HK-2 (cell line): ENCODE data around the gene SECTM1.

Source experiments
- DNase-seq: peaks from one replicate; pipeline ENCODE4 v3.0.0-alpha.2; 2018; ENCODE audit not compliant: unreplicated experiment

SECTM1 gene

DNA sequence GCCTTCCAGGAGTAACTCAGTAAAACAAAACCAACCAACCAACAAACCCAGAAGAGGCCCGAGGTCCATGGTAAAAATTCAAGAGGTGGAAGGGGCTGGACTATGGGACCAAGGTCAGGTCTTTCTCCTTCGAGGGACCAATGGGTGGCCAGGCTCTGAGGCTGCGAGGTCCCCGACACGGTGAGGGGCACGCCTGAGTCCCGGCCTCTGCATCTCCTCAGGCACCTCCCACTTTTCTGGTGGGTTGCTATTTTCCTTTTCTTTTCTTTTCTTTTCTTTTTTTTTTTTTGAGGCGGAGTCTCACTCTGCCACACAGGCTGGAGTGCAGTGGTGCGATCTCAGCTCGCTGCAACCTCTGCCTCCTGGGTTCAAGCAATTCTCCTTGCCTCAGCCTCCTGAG lies 34.1 kb downstream of the SECTM1 start:
- no peak for DNase-seq

DNA sequence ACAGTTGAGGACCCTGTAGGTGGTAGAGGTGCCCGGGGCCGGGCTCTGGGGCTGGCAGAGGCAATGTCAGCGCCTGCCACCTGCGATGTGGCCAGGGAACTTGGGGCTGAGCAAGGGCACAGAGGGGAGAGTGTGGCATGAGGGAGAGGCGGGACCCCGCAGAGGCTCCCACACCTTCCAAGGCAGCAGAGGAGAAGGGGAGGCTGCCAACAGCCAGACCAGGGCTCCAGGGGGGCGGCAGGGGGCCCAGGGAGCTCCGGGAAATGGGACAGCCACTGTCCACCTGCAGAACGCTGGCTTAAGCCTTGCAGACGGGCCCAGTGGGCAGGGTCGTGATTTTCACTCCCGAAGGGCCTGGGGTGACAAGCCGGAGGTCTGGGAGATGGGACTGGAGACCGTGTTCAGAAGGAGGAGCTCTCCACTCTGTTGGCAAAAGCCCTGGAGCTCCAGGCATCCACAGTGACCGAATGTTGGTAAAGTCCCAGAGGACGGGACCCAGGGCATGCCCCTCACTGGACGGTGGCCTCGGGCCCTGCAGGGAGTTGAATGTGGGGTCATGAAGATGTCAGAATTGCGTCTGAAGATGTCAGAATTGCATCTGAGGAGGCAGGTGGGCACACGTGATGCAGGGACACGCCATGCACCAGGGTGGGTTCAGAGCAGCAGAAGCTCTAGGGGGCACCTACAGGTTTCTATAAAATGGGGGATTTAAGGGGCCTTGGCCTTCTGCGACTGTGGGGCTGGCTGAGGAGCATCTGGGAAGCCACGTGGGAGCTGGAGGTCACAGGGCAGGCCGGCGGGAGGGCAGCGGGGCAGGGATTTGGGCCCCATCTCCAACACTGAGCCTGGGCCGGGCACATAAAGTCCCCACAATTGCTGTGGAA lies 34.8 kb downstream of the SECTM1 start:
- DNase-seq: no peak

DNA sequence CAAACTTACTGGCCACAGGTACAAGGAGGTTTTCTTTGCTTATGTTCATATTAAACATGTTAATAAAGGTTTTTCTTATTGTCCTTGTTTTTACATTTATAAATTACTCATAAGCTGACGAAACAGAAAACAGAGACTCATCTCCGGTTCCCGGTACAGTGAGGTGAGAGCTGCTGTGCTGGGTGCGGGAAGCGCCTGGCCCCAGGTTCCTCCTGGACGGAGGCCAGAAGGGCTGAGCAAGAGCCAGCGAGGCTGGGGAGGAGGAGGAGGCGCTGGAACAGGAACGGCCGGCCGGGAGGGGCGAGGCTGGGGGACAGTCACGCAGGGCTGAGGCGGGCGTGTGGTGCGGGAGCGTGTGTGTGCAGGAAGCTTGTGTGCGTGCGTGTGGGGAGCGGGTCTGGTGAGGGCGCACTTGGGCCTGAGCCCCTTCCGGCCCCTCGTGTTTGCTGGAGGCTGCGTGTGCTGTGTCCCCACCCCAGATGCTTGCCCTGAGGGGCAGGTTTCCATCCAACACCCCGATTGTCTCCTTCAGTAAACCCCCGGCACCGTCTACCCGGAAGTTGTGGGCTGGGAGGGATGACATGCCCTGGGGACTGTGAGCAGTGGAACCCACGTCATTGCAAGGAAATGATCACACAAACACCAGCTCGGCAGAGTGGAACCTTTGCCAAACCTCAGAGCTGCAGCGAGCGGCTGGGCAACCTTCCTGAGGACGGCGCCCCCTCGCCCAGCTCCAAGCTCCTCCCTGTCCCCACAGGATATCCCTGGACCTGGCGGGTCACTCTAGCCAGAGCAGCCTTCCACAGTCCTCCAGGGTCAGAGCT lies 35.6 kb downstream of the SECTM1 start:
- peak; percentile 87 for DNase-seq

DNA sequence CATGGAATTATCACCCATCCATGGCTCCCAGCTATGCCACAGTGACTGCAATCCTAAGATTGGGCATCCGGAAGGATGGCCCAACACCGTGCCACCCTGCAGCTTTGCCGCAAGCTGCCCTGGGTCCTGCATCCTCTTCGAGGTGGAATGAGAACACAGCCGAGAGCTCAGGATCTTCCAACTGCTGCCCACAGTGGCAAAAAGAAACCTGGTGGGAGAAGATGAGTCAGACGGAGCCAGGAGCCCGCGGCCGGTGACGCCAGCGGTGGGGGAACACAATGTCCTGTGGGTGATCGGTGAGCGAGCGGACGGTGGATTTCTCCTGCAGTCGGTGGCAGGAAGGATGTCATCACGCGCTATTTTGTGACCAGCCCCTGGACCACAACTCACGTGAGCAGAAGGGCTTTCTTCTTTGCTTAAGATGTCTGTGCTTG lies 36.3 kb downstream of the SECTM1 start:
- peak; percentile 87 for DNase-seq

DNA sequence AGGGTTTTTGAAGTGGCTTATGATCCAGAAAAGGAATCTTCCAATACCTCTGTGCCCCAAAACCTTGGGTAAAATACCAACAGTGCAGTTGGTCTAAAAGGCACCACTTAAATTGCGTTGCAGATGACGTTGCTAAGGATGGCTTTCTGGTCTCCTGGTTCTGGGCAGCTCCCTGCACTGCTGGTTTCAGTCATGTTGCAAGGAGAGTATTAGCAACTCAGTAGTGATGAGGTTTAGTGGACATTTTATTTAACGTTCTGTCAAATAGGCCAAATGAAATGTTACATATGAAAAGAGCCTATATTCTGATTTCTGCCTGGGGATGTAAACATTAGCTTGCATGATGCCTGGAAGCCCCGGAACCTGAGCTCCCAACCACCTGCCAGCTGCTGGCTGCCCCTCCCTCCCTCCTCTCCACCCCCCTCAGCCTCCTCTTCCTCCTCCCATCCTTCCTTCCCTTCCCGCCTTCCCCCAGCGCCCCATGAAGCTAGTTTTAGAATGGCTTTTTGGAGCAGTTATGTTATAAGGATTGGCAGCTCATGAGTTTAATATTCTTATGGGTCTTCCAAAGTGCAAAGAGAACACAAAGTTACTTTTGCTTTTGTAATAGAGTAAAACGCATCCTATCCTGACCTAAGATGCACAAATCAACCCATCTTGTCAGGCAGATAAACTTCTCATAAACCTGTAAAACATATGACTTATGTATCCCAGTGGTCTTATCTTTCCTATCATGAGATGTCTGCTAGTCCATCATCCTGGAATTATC lies 36.9 kb downstream of the SECTM1 start:
- no peak for DNase-seq

DNA sequence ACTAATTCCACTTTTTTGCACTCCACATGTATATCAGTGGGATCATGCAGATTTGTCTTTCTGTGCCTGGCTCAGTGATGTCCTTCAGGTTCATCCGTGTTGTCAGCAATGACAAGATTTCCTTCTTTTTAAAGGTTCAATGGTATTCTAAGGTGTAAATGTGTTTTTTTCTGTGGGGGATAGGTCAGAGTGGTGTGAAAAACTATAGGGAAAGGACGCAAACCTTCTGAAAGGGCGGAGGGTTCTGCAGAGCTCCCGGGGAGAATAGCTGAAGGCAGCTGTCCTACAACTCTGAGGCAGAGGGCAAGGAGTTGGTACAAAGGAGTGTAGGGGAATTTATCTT lies 38.1 kb downstream of the SECTM1 start:
- DNase-seq: no peak

DNA sequence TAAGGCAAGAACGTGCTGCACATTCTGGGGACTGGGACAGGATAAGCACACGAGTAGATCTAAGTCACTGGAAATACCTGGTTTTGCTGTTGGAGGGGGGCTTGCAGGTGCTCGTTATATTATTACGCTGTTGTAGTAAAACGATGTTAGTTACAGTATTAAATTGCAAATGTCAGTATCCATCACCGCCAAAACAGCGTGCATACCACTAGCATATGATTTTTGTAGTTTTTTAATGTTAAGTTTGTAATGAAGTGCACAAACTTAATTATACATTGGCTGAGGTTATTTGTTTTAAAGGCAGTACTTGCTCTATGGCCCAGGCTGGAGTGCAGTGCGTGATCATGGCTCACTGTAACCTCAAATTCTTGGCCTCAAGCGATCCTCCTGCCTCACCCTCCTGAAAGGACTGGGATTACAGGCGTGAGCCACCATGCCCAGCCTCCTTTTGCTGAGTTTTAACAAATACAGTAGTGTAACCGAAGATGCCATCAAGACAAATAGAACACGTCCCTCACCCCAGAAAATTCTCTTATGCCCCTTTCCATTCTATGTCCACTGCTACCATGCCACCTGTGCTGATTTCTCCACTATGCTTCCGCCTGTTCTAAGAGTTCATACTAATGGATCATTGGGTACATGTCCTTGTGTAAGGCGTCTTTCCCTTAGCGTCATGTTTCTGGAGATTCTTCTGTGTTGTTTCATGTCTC lies 39.3 kb downstream of the SECTM1 start:
- no peak for DNase-seq

DNA sequence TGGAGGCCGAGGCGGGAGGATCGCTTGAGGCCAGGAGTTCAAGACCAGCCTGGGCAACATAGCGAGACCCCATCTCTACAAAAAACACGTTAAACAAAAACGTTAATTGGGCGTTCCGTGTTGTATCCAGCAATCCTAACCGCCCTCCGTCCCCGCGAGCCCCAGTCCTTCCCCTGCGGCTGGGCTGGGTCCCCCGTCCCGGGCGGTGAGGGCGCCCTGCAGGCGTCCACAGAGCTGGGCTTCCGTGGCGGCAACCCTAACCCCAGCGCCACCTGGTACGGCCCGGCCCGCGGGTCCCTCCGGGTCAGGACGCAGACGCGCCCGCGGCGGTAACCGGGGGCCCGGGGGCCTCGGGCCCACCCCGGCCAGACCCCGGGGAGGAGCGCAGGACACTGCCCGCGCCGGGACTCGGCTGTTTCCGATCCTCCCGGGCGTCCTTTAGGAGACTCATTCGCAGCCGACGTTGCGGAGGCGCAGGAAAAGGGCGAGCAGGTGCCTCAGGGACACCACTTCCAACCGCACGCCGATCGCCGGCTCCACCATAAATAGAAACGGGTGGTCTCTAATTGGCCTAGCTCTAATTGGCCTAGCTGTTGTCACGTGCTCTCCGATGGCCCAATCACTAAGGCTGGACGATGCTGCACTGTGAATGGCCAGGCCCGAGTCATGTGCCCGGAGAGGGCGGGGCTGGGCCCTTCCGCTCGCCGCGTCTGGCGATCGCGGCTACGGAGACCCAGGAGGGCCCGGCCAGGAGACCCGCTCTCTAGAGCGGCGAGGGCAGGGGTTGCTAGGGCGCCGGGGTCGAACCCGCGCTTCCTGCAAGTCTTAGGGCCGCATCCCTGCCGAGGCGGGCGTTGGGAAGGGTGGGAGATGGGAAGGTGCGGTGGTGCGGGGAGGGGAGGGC lies 41.1 kb downstream of the SECTM1 start:
- DNase-seq: peak; percentile 94

DNA sequence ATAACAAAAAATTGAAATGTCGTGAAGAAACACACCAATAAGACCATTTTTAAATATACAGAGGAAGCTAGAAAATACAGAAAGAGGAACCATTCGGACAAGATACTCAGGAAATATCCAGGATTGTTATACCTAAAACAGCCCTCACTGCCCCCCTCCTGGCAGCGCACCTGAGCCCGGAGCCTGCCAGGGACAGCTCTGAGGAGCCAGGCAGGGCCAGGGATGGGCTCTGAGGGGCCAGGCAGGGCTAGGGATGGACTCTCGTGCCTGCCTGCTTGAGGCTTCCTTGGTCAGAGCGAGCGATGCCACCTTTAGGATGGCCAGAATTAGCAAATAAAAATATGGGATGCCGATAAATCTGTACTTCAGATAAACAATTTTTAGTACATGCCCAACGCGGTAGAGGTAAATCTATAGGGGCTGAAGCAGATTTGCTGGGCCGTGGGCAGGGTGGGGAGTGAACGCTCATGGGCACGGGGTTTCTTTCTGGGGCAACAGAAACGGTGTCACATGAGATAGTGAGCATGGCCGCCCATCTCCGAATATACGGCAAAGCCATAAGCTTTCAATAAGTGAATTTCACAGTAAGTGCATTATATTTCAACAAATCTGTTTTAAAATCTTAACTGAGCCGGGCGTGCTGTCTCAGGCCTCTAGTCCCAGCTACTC lies 41.9 kb downstream of the SECTM1 start:
- DNase-seq: no peak

DNA sequence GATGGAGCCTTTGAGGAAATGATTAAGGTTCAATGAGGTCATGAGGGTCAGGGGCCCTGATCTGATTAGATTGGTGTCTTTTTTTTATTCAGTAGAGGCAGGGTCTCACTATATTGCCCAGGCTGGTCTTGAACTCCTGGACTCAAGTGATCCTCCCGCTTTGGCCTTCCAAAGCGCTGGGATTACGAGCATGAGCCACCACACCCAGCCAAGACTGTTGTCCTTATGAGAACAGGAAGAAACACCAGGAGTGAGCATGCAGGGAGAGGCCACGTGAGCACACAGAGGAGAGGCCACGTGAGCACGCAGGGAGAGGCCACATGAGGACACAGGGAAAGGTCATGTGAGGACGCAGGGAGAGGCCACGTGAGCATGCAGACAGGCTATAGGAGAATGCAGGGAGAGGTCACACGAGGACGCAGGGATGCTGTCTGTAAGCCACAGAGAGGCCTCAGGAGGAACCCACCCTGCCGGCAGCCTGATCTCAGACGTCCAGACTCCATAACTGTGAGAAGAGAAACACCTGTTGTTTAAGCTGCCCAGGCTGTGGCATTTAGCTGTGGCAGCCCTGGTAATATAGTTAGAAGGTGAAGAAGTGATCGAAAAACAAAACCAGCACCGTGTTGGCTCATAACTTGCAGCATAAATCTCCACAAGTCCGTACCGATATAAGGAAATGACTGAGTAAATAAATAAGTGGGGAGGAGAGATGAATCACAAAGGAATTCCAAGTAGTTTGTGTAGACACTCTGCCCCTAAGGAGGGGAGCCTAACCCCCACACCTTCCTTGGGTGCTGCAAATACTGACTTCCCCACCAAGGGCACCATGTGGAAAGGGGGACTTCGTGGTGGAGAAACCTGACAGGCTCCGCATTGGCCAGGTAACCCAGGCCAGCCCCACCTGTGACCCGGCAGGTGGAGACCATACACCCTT lies 45.4 kb downstream of the SECTM1 start:
- DNase-seq: peak; percentile 42

DNA sequence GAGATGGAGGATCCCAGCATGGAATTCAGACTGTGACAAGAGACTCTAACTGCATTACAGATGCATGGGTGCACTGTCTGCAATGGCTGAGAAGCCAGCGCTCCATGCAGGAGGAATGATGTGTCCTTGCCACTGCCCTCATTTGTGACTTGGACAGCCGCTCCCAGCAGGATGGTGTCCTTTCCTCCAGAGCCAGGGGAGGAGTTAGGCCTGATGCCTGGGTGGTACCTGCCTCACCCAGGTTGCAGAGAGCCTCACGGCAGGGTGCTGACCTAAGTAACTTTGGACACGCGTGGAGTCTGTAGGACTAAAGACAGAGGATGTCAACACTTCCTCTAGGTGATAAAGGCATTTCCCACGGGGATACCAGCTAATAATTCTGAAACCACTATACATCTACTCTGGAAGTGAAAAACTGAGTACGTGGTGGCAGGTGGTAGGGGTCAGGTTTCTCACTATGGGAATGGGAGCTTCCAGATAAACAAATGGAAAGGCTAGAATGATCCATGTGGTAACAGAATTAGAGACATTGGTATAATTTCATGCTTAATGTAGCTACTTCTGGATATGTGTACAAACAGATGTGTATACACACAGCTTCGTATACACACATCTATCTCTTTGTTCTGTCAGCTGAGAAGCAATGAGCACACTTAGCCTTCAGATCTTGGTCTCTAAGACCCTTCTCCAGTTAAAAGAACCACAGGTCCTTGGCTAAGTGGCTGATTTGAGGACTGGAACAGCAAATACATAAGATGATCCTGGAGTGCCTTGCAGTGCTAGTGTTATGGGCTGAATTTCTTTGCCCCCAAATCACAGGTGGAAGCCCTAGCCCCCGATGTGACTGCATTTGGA lies 46.3 kb downstream of the SECTM1 start:
- no peak for DNase-seq

DNA sequence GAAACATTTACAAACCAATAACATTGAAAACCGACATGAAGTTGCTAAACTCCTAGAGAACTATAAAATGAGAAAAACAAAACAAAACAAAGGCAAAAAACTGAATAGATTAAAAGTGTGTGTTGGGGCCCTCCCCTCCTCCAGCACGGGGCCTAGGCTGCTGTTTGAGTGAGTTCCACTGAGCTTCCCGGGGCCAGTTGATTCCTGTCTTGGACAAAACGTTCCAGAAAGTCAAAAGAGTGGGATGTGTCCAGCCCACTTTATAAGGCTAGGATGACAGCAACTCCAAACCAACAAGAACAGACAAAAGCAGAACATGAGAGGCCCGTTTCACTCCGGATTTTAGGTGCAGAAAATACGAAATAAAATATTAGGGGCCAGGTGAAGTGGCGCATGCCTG lies 48.4 kb downstream of the SECTM1 start:
- DNase-seq: no peak

DNA sequence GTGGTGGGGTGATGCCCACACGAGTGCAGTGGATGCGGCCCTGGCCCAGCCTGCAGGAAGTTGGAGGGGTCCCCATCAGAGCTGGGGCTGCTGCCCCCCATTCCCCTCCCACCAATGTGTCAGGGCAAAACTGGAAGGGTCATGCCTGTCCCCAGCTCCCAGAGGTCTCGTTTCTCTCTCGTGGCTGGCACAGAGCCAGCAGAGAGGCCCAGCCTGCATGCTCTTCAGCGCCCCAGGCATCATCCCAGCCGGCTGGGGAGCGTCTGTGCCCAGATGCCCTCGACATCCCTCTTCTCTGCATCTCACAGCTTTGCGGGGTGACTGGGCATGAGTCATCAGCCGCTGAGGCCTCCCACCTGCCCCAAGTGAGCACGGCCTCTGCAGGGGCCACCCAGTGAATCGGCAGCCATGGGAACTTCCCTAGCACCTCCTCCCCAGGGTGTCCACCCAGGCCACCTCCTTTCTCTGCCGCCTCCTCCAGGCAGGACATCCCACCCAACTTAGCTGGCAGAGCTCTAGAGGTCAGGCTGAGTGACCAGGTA lies 50.3 kb downstream of the SECTM1 start:
- DNase-seq: peak; percentile 85

DNA sequence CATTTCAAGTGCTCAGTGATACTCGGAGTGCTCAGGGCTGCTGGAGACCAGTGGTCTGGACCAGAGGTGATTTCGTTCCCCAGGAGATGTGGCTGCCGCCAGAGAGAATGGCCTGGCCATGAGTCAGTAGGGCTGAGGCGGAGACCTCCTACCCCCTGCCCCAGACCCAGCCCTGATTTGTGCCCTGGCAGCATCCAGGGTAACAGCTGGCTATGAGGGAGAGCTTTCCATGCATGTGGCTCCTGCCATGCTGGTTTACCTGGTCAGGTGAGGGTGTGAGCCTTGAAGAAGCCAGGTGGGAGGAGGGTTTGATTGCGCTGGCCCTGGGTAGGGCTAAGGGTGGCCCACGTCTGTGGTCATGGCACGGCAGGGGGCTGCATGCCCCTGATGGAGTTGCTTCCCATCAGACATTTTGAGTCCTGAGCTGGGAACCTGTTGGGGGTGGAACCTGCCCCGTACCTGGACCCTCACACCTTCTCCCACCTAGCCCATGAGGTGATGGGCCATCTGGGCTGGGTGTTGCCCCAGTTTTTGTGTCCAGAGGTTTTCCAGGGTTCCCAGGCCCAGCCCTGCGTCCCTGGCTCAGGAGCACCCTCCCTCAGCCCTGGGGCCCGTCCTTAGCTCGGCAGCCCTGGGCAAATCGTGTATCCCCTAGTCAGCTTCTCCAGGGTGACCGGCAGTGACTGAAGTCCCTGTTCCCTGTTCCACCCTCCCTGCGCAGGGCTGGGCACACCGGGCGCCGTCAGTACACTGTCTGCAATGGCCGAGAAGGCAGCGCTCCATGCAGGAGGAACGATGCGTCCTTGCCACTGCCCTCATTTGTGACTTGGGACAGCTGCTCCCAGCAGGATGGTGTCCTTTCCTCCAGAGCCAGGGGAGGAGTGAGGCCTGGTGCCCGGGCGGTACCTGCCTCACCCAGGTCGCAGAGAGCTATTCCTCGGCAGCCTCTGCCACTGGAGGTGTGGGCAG lies 51.0 kb downstream of the SECTM1 start:
- no peak for DNase-seq

DNA sequence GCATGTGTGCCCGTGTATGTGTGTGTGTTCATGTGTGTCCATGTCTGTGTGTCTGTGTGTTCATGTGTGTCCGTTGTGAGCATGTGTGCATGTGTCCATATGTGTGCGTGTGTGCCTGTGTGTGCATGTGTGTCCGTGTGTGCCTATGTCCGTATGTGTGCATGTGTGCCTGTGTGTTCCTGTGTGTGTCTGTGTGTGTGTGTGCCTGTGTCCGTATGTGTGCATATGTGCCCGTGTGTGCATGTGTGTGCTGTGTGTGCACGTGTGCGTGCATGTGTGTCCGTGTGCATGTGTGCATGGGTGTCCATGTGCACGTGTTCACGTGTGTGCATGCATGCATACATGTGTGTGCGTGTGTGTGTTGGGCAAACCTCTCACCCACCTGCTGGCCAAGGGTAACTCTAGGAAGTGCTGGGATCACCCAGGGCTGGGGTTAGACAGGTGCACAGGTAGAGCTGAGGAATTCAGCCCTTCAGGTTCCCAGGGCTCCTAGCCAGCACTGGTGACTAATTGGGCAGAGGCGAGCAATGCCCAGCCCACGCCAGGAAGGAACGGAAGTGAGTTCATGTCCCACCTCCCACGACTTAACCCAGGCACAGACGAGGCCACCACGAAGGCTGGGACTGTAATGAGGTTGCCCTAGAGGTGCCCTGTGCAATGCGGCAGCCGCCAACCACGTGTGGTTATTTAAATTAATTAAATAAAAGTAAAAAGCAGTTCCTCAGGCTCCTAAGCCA lies 51.9 kb downstream of the SECTM1 start:
- peak; percentile 77 for DNase-seq

DNA sequence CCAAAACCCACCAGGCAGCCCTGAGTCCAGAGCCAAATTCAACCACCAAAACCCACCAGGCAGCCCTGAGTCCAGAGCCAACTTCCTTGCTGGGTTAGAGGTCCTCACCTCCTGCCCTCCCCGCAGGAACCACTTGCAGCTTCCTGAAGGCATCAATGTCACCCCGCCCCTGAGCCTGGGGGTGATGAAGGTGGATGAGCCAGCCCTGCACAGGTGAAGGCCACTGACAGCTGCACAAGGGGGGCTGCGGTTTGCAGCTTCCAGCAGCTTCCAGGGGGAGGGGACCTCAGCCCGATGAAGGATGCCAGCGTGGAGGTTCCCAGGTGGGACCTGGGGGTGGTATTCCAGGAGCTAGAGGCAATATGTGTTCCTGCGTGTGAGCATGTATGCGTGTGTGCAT lies 52.5 kb downstream of the SECTM1 start:
- DNase-seq: no peak
